B cell (primary cell): ENCODE measurements around the gene ZSWIM7. TPM values are rescaled to one million over a fixed set of nuclear protein-coding genes. Genes with fewer than 3 reads are reported as not detected.

Experiments
- ATAC-seq: fragments of 200-7000 bp; cut with Tn5 transposase; one replicate; pipeline ENCODE4 v1.10.0; 2021; ENCODE audit warnings: low read depth, mild to moderate bottlenecking, moderate number of reproducible peaks, moderate library complexity
- CTCF ChIA-PET: fragments of 350-600 bp; sonication (Branson Sonifier 250); formaldehyde crosslinking; loops from one replicate; lab custom pipeline; 2021; ENCODE audit warnings: antibody characterized with exemption, inconsistent platforms; lab: Charles Lee
- POLR2A ChIA-PET: fragments of 350-600 bp; sonication (Branson Sonifier 250); formaldehyde crosslinking; loops from one replicate; lab custom pipeline; 2021; ENCODE audit warnings: antibody characterized with exemption; lab: Charles Lee
- DNase-seq: peaks from one replicate; pipeline ENCODE4 v3.0.0; 2013
- H2AFZ ChIP-seq: 2 replicates; pipeline ENCODE4 v1.6.1; 2012; ENCODE audit warnings: mild to moderate bottlenecking, low read depth, low read length; ENCODE audit not compliant: insufficient read depth, poor library complexity, severe bottlenecking
- H3K27ac ChIP-seq, 2 donors: 1 replicate in 1 of 2; 2 replicates in 1 of 2; pipeline ENCODE4 v1.5.1; 2012 to 2013; ENCODE audit warnings: low read length in 2 of 2, mild to moderate bottlenecking in 2 of 2, moderate library complexity in 1 of 2
- H3K27me3 ChIP-seq, 4 experiments: fragments of 200-600 bp in 1 of 4; sonication (generic) in 1 of 4; replicated peaks in 1 of 4; 1 replicate in 2 of 4; 2 replicates in 2 of 4; pipeline versions ENCODE4 v1.6.1 to v1.7.0; 2013 to 2016; ENCODE audit warnings: low read length in 3 of 4, mild to moderate bottlenecking in 2 of 4, mixed read lengths in 1 of 4, moderate library complexity in 1 of 4; ENCODE audit not compliant: insufficient read depth in 4 of 4, control insufficient read depth in 3 of 4; ENCODE audit errors: control extremely low read depth in 1 of 4
- H3K36me3 ChIP-seq, 2 experiments: replicated peaks in 1 of 2; 1 replicate in 1 of 2; 2 replicates in 1 of 2; pipeline versions ENCODE4 v1.6.1 to v1.7.1; 2013; ENCODE audit warnings: low read length in 1 of 2; ENCODE audit not compliant: insufficient read depth in 2 of 2, control insufficient read depth in 1 of 2; ENCODE audit errors: control extremely low read depth in 1 of 2, extremely low read depth in 1 of 2
- H3K4me1 ChIP-seq, 2 donors: fragments of 200-600 bp in 1 of 2; sonication (generic) in 1 of 2; 1 replicate in 1 of 2; 2 replicates in 1 of 2; pipeline versions ENCODE4 v1.5.1 to v1.6.1; 2013 to 2017; ENCODE audit warnings: low read length in 2 of 2; ENCODE audit not compliant: control insufficient read depth in 2 of 2, insufficient read depth in 2 of 2
- H3K4me2 ChIP-seq: replicated peaks from 2 replicates; pipeline ENCODE3; 2012; ENCODE audit warnings: mild to moderate bottlenecking, low read depth, low read length; ENCODE audit not compliant: poor library complexity, severe bottlenecking
- H3K4me3 ChIP-seq, 5 experiments: fragments of 200-600 bp in 1 of 5; sonication (generic) in 1 of 5; 1 replicate in 3 of 5; 2 replicates in 2 of 5; pipeline versions ENCODE4 v1.5.1 to v1.7.0; 2011 to 2016; ENCODE audit warnings: low read length in 4 of 5, mild to moderate bottlenecking in 4 of 5, low read depth in 2 of 5, control low read depth in 1 of 5, moderate library complexity in 1 of 5; ENCODE audit not compliant: insufficient read depth in 1 of 5; ENCODE audit errors: control extremely low read depth in 1 of 5, extremely low read depth in 1 of 5
- H3K79me2 ChIP-seq: fragments of 200-600 bp; sonication (generic); one replicate; pipeline ENCODE4 v1.6.0; 2016; ENCODE audit warnings: low read length; ENCODE audit not compliant: control insufficient read depth, insufficient read depth
- H3K9ac ChIP-seq: fragments of 200-600 bp; sonication (generic); 2 replicates; pipeline ENCODE4 v1.6.1; 2017; ENCODE audit warnings: mild to moderate bottlenecking, low read length, moderate library complexity
- H3K9me3 ChIP-seq, 3 donors: one replicate each; pipeline versions ENCODE4 v1.6.1 to v1.7.1; 2013; ENCODE audit warnings: low read length in 2 of 3; ENCODE audit not compliant: control insufficient read depth in 2 of 3, insufficient read depth in 1 of 3; ENCODE audit errors: control extremely low read depth in 1 of 3
- H4K20me1 ChIP-seq: 2 replicates; pipeline ENCODE4 v1.6.0; 2012; ENCODE audit warnings: mild to moderate bottlenecking, low read length; ENCODE audit not compliant: insufficient read depth, control insufficient read depth, poor library complexity, severe bottlenecking
- H3K27ac Mint-ChIP-seq: one replicate; pipeline ENCODE4 v1.8.0; 2021; ENCODE audit warnings: mixed read lengths
- H3K27me3 Mint-ChIP-seq: one replicate; pipeline ENCODE4 v1.8.0; 2021; ENCODE audit warnings: mixed read lengths
- H3K4me1 Mint-ChIP-seq: one replicate; pipeline ENCODE4 v1.8.0; 2021; ENCODE audit warnings: mixed read lengths
- H3K4me3 Mint-ChIP-seq: one replicate; pipeline ENCODE4 v1.8.0; 2021; ENCODE audit warnings: mixed read lengths
- H3K9me3 Mint-ChIP-seq: one replicate; pipeline ENCODE4 v1.8.0; 2022; ENCODE audit warnings: mixed read lengths; ENCODE audit not compliant: insufficient read depth
- CTCF ChIP-seq: fragments of 200-600 bp; IDR thresholded peaks from one replicate; pipeline ENCODE4 v1.8.0; 2022; ENCODE audit warnings: antibody characterized with exemption, mild to moderate bottlenecking
- EZH2 ChIP-seq: IDR thresholded peaks from 2 replicates; pipeline ENCODE4 v1.6.1; 2012; ENCODE audit warnings: borderline replicate concordance, low read depth, mild to moderate bottlenecking, moderate library complexity, low read length; ENCODE audit not compliant: insufficient read depth, poor library complexity, severe bottlenecking
- WGBS: methylation state at CpG from one replicate; pipeline ENCODE4 v1.1.5; 2013; ENCODE audit warnings: missing lambda C conversion rate; ENCODE audit not compliant: insufficient coverage; 5-methylcytosine and 5-hydroxymethylcytosine counted together
- intact Hi-C: fragments of 100-400 bp; cut with micrococcal nuclease; formaldehyde crosslinking; loops from one replicate; pipeline ENCODE4 v1.10.0; 2022
- polyA plus RNA-seq: library from polyadenylated mRNA; depleted of rRNA; stranded (reverse); fragments of >200 nt; gene quantifications from 2 replicates; pipeline ENCODE4 v1.2.3, GENCODE V29; 2012
- total RNA-seq, 2 donors: library from RNA; stranded (reverse); fragments of 120-200 nt in 1 of 2; gene quantifications; 1 replicate in 1 of 2; 2 replicates in 1 of 2; pipeline versions ENCODE4 v1.2.3 to v1.2.4, GENCODE V29; 2013 to 2022

ZSWIM7 gene
- total and polyA plus RNA-seq, 2 donors (not counting 1 experiment from before 2014, with no cell fraction given), result 25.1 to 39.3 TPM

- Histone ChIP-seq H3K27ac (no peak overlapping the region), H3K36me3 (peaks cover 10 to 46% of the 10 kb centered on the region in 2 experiments), H3K9ac (no peak overlapping the region), H4K20me1 (peaks cover 4% of the 10 kb centered on the region), H3K79me2 (peaks cover 15% of the 10 kb centered on the region), H3K4me2 (no peak overlapping the region), H3K4me3 (no peak overlapping the region), H3K27me3 (no peaks in the 10 kb centered on the region), H3K9me3 (no peaks in the 10 kb centered on the region), H3K4me1 (no peaks in the 10 kb centered on the region), H2AFZ (no peak overlapping the region)
- no peak for ATAC-seq
- ChIA-PET CTCF (no interaction called here), POLR2A (no interaction called here)
- no peak for DNase-seq
- H3K4me1 Mint-ChIP-seq, result no peaks in the 10 kb centered on the region
- TF ChIP-seq EZH2, result no peak
- no peak for TF ChIP-seq CTCF
- H3K9me3 Mint-ChIP-seq, result no peaks in the 10 kb centered on the region
- no CpG with 5 or more reads among the region's 3 CpGs for WGBS
- no peak overlapping the region for H3K27ac Mint-ChIP-seq
- no peaks in the 10 kb centered on the region for H3K27me3 Mint-ChIP-seq
- no peak overlapping the region for H3K4me3 Mint-ChIP-seq
- intact Hi-C loops, result no loop called here
Observed at GRCh38 chr17:16013943-16014407, 14.5 kb upstream of the ZSWIM7 start.

- intact Hi-C loops, result no loop called here
Observed at GRCh38 chr17:16007439-16007838, 7.9 kb upstream of the ZSWIM7 start.

More at GRCh38 chr17:16007439-16007838, 7.9 kb upstream of the ZSWIM7 start:
- ATAC-seq (no peak), DNase-seq (no peak)
- Histone ChIP-seq H3K4me2 (no peak overlapping the region), H3K4me1 (no peaks in the 10 kb centered on the region), H3K27ac (no peak overlapping the region), H3K9ac (no peak overlapping the region), H3K79me2 (peaks cover 8% of the 10 kb centered on the region), H4K20me1 (peaks cover 4% of the 10 kb centered on the region), H3K4me3 (no peak overlapping the region), H2AFZ (no peak overlapping the region), H3K9me3 (no peaks in the 10 kb centered on the region), H3K36me3 (peaks cover 32 to 71% of the 10 kb centered on the region in 2 experiments), H3K27me3 (no peaks in the 10 kb centered on the region)
- POLR2A ChIA-PET, result no interaction called here
- Mint-ChIP-seq H3K4me1 (no peaks in the 10 kb centered on the region), H3K4me3 (no peak overlapping the region), H3K9me3 (no peaks in the 10 kb centered on the region), H3K27me3 (no peaks in the 10 kb centered on the region), H3K27ac (no peak overlapping the region)
- TF ChIP-seq CTCF, result no peak
- TF ChIP-seq EZH2, result no peak
- CTCF ChIA-PET, result no interaction called here
- WGBS, result 83% methylated on average over 1 of the region's 3 CpGs
